Measurements from ENCODE around the gene ERCC6.

The ERCC6 gene

GRCh38 chr10:49534670-49535381, 4.1 kb downstream of the ERCC6 start:
- H3K4me1 Mint-ChIP-seq = peaks cover 26% of the 10 kb centered on the region

GRCh38 chr10:49532461-49532860, 6.5 kb downstream of the ERCC6 start:
- TF ChIP-seq CTCF (IDR thresholded peaks at IDR 0.05; ENCODE audit: unreplicated experiment in 3 of 3) = no peak

More at GRCh38 chr10:49534670-49535381, 4.1 kb downstream of the ERCC6 start:
- Mint-ChIP-seq H3K27ac (no peak overlapping the region), H3K9me3 (no peaks in the 10 kb centered on the region), H3K36me3 (ENCODE audit: low read depth) (peaks cover 24% of the 10 kb centered on the region), H3K4me3 (peak overlapping the region in 2 of 3 experiments; percentile 23 to 51), H3K27me3 (ENCODE audit: low read depth) (peaks cover 9% of the 10 kb centered on the region)
- no peak for TF ChIP-seq CTCF (IDR thresholded peaks at IDR 0.05; ENCODE audit: unreplicated experiment in 3 of 3)

GRCh38 chr10:49528977-49529506, 9.9 kb downstream of the ERCC6 start:
- Mint-ChIP-seq H3K4me3 (no peak overlapping the region), H3K4me1 (no peaks in the 10 kb centered on the region), H3K9me3 (no peaks in the 10 kb centered on the region), H3K36me3 (ENCODE audit: low read depth) (peaks cover 68% of the 10 kb centered on the region), H3K27ac (no peak overlapping the region), H3K27me3 (ENCODE audit: low read depth) (no peaks in the 10 kb centered on the region)
- TF ChIP-seq CTCF (IDR thresholded peaks at IDR 0.05; ENCODE audit: unreplicated experiment in 3 of 3) = no peak

More at GRCh38 chr10:49532461-49532860, 6.5 kb downstream of the ERCC6 start:
- Mint-ChIP-seq H3K4me1 (peaks cover 10% of the 10 kb centered on the region), H3K27me3 (ENCODE audit: low read depth) (no peaks in the 10 kb centered on the region), H3K4me3 (no peak overlapping the region), H3K36me3 (ENCODE audit: low read depth) (peaks cover 43% of the 10 kb centered on the region), H3K9me3 (no peaks in the 10 kb centered on the region), H3K27ac (no peak overlapping the region)

- Mint-ChIP-seq H3K27me3 (ENCODE audit: low read depth) (no peaks in the 10 kb centered on the region), H3K4me3 (no peak overlapping the region), H3K36me3 (ENCODE audit: low read depth) (peaks cover 76% of the 10 kb centered on the region), H3K27ac (no peak overlapping the region), H3K4me1 (no peaks in the 10 kb centered on the region), H3K9me3 (no peaks in the 10 kb centered on the region)
- TF ChIP-seq CTCF (IDR thresholded peaks at IDR 0.05; ENCODE audit: unreplicated experiment in 3 of 3) = no peak
Observed at GRCh38 chr10:49527850-49528249, 11.1 kb downstream of the ERCC6 start.

GRCh38 chr10:49527061-49527460, 11.9 kb downstream of the ERCC6 start:
- Mint-ChIP-seq H3K36me3 (ENCODE audit: low read depth) (peaks cover 71% of the 10 kb centered on the region), H3K27me3 (ENCODE audit: low read depth) (no peaks in the 10 kb centered on the region), H3K4me3 (no peak overlapping the region), H3K9me3 (no peaks in the 10 kb centered on the region), H3K27ac (no peak overlapping the region), H3K4me1 (no peaks in the 10 kb centered on the region)
- no peak for TF ChIP-seq CTCF (IDR thresholded peaks at IDR 0.05; ENCODE audit: unreplicated experiment in 3 of 3)

- Mint-ChIP-seq H3K9me3 (no peaks in the 10 kb centered on the region), H3K36me3 (ENCODE audit: low read depth) (peaks cover 67% of the 10 kb centered on the region), H3K4me1 (no peaks in the 10 kb centered on the region), H3K27ac (no peak overlapping the region), H3K27me3 (ENCODE audit: low read depth) (no peaks in the 10 kb centered on the region), H3K4me3 (no peak overlapping the region)
- TF ChIP-seq CTCF (IDR thresholded peaks at IDR 0.05; ENCODE audit: unreplicated experiment in 3 of 3) = no peak
Observed at GRCh38 chr10:49526619-49527018, 12.3 kb downstream of the ERCC6 start.
